Smooth muscle cell (in vitro differentiated cells): ENCODE measurements around the gene SMIM28. TPM values are rescaled to one million over a fixed set of nuclear protein-coding genes. Genes with fewer than 3 reads are reported as not detected.

Experiments
- DNase-seq: peaks from one replicate; lab custom pipeline; 2025; ENCODE audit not compliant: unreplicated experiment; lab: John Stamatoyannopoulos, UW
- H2AFZ ChIP-seq: fragments of 200-600 bp; sonication (generic); 2 replicates; pipeline ENCODE4 v1.6.0; 2016; ENCODE audit warnings: antibody characterized with exemption, low read depth, mild to moderate bottlenecking
- H3F3A ChIP-seq: fragments of 200-600 bp; sonication (generic); 2 replicates; pipeline ENCODE4 v1.6.0; 2017; ENCODE audit warnings: antibody characterized with exemption, low read depth
- H3K27ac ChIP-seq: fragments of 200-600 bp; sonication (generic); 2 replicates; pipeline ENCODE4 v1.5.1; 2016; ENCODE audit warnings: low read depth, mild to moderate bottlenecking
- H3K27me3 ChIP-seq: fragments of 200-600 bp; sonication (generic); 2 replicates; pipeline ENCODE4 v1.6.1; 2016; ENCODE audit warnings: low read depth, mild to moderate bottlenecking
- H3K36me3 ChIP-seq: fragments of 200-600 bp; sonication (generic); 2 replicates; pipeline ENCODE4 v1.5.1; 2016; ENCODE audit warnings: low read depth
- H3K4me1 ChIP-seq: fragments of 200-600 bp; sonication (generic); 2 replicates; pipeline ENCODE4 v1.5.1; 2016; ENCODE audit warnings: low read depth
- H3K4me2 ChIP-seq: fragments of 200-600 bp; sonication (generic); 2 replicates; pipeline ENCODE4 v1.6.0; 2016; ENCODE audit warnings: mild to moderate bottlenecking
- H3K4me3 ChIP-seq: fragments of 200-600 bp; sonication (generic); 2 replicates; pipeline ENCODE4 v1.5.1; 2016; ENCODE audit warnings: mild to moderate bottlenecking
- H3K79me2 ChIP-seq: fragments of 200-600 bp; sonication (generic); 2 replicates; pipeline ENCODE4 v1.6.0; 2016; ENCODE audit warnings: low read depth, mild to moderate bottlenecking
- H3K9ac ChIP-seq: fragments of 200-600 bp; sonication (generic); 2 replicates; pipeline ENCODE4 v1.6.0; 2016; ENCODE audit warnings: low read depth
- H3K9me3 ChIP-seq: fragments of 200-600 bp; sonication (generic); replicated peaks from 2 replicates; pipeline ENCODE4 v1.5.1; 2016; ENCODE audit warnings: low read depth
- H4K20me1 ChIP-seq: fragments of 200-600 bp; sonication (generic); 2 replicates; pipeline ENCODE4 v1.6.0; 2016; ENCODE audit warnings: low read depth
- WGBS: methylation state at CpG from one replicate; pipeline ENCODE4 v1.1.7; 2016; ENCODE audit warnings: low lambda C conversion rate; 5-methylcytosine and 5-hydroxymethylcytosine counted together
- polyA plus RNA-seq: library from polyadenylated mRNA; unstranded; fragments of >200 nt; fragmentation: Nextera tagmentation; extraction: Ambion mirVana; gene quantifications from 2 replicates; pipeline ENCODE4 v1.2.1, GENCODE V29; 2016
- total RNA-seq: library from RNA; depleted of rRNA; stranded (reverse); fragments of >200 nt; gene quantifications from 2 replicates; pipeline ENCODE4 v1.2.3, GENCODE V29; 2014
- TF ChIP-seq, protein P1 (sequence below): fragments of 200-600 bp; sonication (generic); IDR thresholded peaks from 2 replicates; pipeline ENCODE4 v1.5.1; 2017; ENCODE audit warnings: borderline replicate concordance, mild to moderate bottlenecking, antibody characterized with exemption; ENCODE audit not compliant: insufficient read depth, poor library complexity, severe bottlenecking

Gene SMIM28
- total and polyA plus RNA-seq, 2 experiments from 2014 or later = not detected

DNA sequence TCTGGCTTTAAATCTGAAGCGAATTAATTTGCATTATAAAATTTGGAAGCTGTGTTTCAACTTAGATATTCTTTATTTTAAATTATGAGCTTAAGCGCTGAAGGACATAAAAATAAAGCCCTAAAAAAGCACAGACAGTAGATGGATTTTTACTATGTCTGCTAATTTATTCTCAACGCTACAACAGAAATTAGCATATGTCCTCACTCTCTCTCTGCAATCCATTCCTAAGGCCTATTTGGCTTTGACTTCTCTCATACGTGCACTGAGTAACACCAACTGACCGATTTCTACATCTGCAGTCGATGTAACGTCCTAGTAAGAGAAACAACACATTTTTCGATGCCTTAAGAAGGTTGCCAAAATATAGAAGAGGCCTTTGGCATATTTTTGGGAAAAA, 50.0 kb downstream of the SMIM28 start:
- Histone ChIP-seq H3K9me3 (no peaks in the 10 kb centered on the region), H2AFZ (no peak overlapping the region), H3K4me2 (no peak overlapping the region), H4K20me1 (no peaks in the 10 kb centered on the region), H3K9ac (no peak overlapping the region), H3F3A (no peaks in the 10 kb centered on the region), H3K27me3 (no peaks in the 10 kb centered on the region), H3K4me1 (no peaks in the 10 kb centered on the region), H3K36me3 (no peaks in the 10 kb centered on the region), H3K4me3 (no peak overlapping the region), H3K27ac (no peak overlapping the region), H3K79me2 (no peaks in the 10 kb centered on the region)
- DNase-seq = no peak
- TF ChIP-seq, protein P1, sequence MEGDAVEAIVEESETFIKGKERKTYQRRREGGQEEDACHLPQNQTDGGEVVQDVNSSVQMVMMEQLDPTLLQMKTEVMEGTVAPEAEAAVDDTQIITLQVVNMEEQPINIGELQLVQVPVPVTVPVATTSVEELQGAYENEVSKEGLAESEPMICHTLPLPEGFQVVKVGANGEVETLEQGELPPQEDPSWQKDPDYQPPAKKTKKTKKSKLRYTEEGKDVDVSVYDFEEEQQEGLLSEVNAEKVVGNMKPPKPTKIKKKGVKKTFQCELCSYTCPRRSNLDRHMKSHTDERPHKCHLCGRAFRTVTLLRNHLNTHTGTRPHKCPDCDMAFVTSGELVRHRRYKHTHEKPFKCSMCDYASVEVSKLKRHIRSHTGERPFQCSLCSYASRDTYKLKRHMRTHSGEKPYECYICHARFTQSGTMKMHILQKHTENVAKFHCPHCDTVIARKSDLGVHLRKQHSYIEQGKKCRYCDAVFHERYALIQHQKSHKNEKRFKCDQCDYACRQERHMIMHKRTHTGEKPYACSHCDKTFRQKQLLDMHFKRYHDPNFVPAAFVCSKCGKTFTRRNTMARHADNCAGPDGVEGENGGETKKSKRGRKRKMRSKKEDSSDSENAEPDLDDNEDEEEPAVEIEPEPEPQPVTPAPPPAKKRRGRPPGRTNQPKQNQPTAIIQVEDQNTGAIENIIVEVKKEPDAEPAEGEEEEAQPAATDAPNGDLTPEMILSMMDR = no peak
- 96% methylated on average over 8 of the region's 8 CpGs for WGBS

DNA sequence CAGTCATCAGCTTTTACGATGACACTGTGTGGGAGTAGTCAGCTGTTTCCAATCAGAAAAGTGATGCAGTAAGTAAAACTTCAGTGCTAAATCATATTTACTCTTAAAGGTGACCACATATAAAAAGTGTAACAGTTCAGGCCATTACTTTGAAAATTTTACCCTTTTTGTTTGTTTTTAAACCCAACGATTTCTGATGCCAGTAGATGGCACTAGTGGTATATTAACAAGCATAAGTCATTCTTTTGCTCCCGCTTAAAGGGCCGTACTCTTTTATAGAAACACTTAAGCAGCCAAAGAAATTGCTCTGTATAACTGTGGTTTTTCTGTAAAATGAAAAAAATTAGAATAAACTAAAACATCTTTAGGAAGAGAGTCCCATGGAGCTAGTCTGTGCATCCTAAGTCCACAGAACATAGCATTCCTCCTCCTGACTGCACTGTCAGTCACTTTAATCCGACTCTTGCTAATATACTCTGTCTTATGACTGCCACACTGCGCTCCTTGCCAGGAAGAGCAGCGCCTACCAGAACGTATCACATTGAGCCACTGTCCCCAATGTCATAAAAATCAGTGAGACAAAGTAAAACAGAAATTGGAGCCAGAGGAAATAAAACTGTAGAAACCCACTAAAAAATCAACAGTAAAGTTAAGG, 51.4 kb downstream of the SMIM28 start:
- no peak overlapping the region for H3K4me3 ChIP-seq
- no peak overlapping the region for H3K27ac ChIP-seq
- H3K27me3 ChIP-seq = no peaks in the 10 kb centered on the region
- H3K36me3 ChIP-seq = no peaks in the 10 kb centered on the region
- no peaks in the 10 kb centered on the region for H3K4me1 ChIP-seq
- H4K20me1 ChIP-seq = no peaks in the 10 kb centered on the region
- no peaks in the 10 kb centered on the region for H3K9me3 ChIP-seq
- H3K79me2 ChIP-seq = no peaks in the 10 kb centered on the region
- 64% methylated on average over 8 of the region's 8 CpGs for WGBS
- TF ChIP-seq, protein P1 = peak; percentile 61
- H3K4me2 ChIP-seq = no peak overlapping the region
- no peak overlapping the region for H3K9ac ChIP-seq
- no peaks in the 10 kb centered on the region for H3F3A ChIP-seq
- no peak overlapping the region for H2AFZ ChIP-seq
- no peak for DNase-seq

DNA sequence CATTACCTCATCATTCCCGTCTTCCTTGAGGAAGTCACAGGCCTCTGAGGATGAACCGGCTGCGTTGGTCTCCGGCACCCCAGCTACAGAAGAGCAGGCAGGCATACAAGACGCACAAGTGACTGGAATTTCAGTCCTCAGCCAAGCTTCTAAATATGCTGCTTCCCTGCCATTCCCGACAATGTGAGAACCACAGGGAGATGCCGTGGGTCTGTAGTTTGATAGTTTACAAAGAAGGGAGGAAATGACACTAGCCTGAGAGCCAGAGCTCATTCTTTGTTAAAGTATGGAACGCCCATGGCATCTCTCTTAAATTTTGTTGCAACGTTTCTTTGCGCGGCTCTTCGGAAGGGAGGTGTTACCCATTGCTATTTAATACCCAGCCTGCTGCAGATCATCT, 52.1 kb downstream of the SMIM28 start:
- Histone ChIP-seq H3K36me3 (no peaks in the 10 kb centered on the region), H3K9me3 (no peaks in the 10 kb centered on the region), H3K4me1 (no peaks in the 10 kb centered on the region), H3K4me2 (no peak overlapping the region), H3K27ac (no peak overlapping the region), H4K20me1 (no peaks in the 10 kb centered on the region), H3F3A (no peaks in the 10 kb centered on the region), H2AFZ (no peak overlapping the region), H3K79me2 (no peaks in the 10 kb centered on the region), H3K4me3 (no peak overlapping the region), H3K9ac (no peak overlapping the region), H3K27me3 (no peaks in the 10 kb centered on the region)
- no peak for DNase-seq
- WGBS = 80% methylated on average over 12 of the region's 12 CpGs
- TF ChIP-seq, protein P1 = no peak
